Stomach (tissue), 4 donors: Measurements from ENCODE around the gene EPDR1.

Experiments
- POLR2A ChIP-seq, 4 donors: fragments of 450-650 bp; IDR thresholded peaks; one replicate each; pipeline ENCODE4 v1.6.1; 2016; ENCODE audit warnings: antibody characterized with exemption in 4 of 4, control low read depth in 2 of 4, mild to moderate bottlenecking in 1 of 4, moderate library complexity in 1 of 4
- POLR2AphosphoS5 ChIP-seq, 3 donors: sonication (generic); formaldehyde crosslinking; IDR thresholded peaks; one replicate each; pipeline ENCODE4 v1.6.1; 2016; ENCODE audit warnings: antibody characterized with exemption in 3 of 3
- TF ChIP-seq, protein P1 (sequence below), 7 experiments: fragments of 450-650 bp in 4 of 7; fragments of 200-600 bp in 3 of 7; sonication (generic) in 3 of 7; IDR thresholded peaks; one replicate each; pipeline ENCODE4 v1.5.1; 2016 to 2019; ENCODE audit warnings: antibody characterized with exemption in 7 of 7, control low read depth in 2 of 7, mild to moderate bottlenecking in 1 of 7

DNA sequence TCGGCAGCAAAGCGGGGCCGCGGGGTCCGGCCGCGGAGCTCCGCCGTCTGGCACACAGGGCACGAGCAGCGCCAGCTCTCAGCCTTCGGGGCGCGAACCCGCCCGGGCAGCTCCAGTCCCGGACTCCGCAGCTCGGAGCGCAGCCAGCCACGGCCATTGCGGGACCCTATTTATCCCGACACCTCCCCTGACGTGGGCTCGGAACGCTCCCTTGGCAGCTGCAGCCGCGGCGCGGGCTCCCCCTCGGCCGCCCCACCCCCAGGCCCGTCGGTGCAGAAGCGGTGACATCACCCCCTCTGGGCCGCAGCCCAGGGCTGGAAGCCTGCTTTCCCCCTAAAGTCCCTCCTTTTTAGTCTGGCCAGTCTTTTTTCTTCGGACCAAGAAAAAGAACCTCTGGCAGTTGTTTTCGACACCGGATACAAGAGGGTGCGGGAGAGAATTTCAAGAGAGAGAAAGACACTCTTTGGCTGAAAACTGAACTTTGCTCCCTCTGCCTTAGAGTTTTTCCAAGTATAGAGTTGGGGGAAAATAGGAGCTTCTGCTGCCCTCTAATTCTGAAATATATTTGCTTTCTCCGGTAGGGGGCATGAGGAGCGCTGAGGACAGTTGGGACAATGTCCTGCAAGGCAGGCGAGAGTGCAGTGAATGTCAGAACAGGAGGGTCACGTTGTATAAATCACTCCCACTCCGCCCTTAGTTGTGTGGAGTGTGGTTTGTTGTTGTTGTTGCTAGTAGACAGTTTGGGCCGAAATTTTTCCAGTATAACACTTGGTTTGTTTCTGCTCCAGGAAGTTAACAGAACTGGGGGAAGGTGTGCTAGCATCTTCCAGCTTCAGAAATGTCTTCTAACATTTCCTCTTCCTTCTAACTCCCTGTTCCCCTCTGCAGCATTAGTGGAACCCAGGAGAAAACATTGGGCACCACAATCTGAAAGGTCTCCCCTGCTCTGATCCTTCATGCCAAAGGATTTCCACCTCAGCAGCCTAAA, 3.5 kb upstream of the EPDR1 start, which contains the start of gene SFRP4:
- no peak for TF ChIP-seq POLR2AphosphoS5 (IDR thresholded peaks at IDR 0.05)
- TF ChIP-seq, protein P1, sequence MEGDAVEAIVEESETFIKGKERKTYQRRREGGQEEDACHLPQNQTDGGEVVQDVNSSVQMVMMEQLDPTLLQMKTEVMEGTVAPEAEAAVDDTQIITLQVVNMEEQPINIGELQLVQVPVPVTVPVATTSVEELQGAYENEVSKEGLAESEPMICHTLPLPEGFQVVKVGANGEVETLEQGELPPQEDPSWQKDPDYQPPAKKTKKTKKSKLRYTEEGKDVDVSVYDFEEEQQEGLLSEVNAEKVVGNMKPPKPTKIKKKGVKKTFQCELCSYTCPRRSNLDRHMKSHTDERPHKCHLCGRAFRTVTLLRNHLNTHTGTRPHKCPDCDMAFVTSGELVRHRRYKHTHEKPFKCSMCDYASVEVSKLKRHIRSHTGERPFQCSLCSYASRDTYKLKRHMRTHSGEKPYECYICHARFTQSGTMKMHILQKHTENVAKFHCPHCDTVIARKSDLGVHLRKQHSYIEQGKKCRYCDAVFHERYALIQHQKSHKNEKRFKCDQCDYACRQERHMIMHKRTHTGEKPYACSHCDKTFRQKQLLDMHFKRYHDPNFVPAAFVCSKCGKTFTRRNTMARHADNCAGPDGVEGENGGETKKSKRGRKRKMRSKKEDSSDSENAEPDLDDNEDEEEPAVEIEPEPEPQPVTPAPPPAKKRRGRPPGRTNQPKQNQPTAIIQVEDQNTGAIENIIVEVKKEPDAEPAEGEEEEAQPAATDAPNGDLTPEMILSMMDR (IDR thresholded peaks at IDR 0.05): peak in 4 of 7 experiments; percentile 14 to 36 (median 23)
- no peak for TF ChIP-seq POLR2A (IDR thresholded peaks at IDR 0.05)
